OCI-LY7 (cell line): ENCODE measurements around the gene CD52. TPM values are rescaled to one million over a fixed set of nuclear protein-coding genes. Genes with fewer than 3 reads are reported as not detected.

Source experiments
- BruUV-seq: library from RNA; stranded (reverse); fragments of 400-500 nt; replicated peaks from 2 replicates; lab custom pipeline; 2021; lab: Mats Ljungman, UMichigan
- CTCF ChIA-PET: fragments of 300-600 bp; sonication (Branson Sonifier 250); formaldehyde crosslinking; loops from one replicate; lab custom pipeline; 2022; ENCODE audit warnings: antibody characterized with exemption; ENCODE audit not compliant: unreplicated experiment; lab: Charles Lee
- POLR2A ChIA-PET: fragments of 300-600 bp; sonication (Branson Sonifier 250); formaldehyde crosslinking; loops from one replicate; lab custom pipeline; 2022; ENCODE audit warnings: antibody characterized with exemption; lab: Charles Lee
- DNase-seq: peaks from one replicate; pipeline ENCODE4 v3.0.0-alpha.2; 2015; ENCODE audit warnings: low spot score
- H2AFZ ChIP-seq: fragments of 200-600 bp; sonication (generic), shearing (Covaris generic); 2 replicates; pipeline ENCODE4 v1.6.1; 2014; ENCODE audit warnings: mild to moderate bottlenecking, antibody characterized with exemption, low read length, moderate library complexity
- H3K27ac ChIP-seq: fragments of 200-600 bp; sonication (generic); 2 replicates; pipeline ENCODE4 v1.5.1; 2014; ENCODE audit warnings: mixed run types, low read depth, mild to moderate bottlenecking, moderate library complexity, low read length, inconsistent platforms; ENCODE audit not compliant: poor library complexity, severe bottlenecking
- H3K36me3 ChIP-seq: fragments of 200-600 bp; sonication (generic); 2 replicates; pipeline ENCODE4 v1.6.1; 2014; ENCODE audit warnings: mild to moderate bottlenecking, antibody characterized with exemption, low read length, moderate library complexity, mixed read lengths; ENCODE audit not compliant: insufficient read depth
- H3K4me1 ChIP-seq: fragments of 200-600 bp; sonication (generic); 2 replicates; pipeline ENCODE4 v1.5.1; 2014; ENCODE audit warnings: mild to moderate bottlenecking, low read length; ENCODE audit not compliant: insufficient read depth, poor library complexity, severe bottlenecking
- H3K4me2 ChIP-seq: fragments of 200-600 bp; sonication (generic); 2 replicates; pipeline ENCODE4 v1.6.1; 2014; ENCODE audit warnings: mild to moderate bottlenecking, low read length
- H3K4me3 ChIP-seq: fragments of 200-600 bp; sonication (generic); 2 replicates; pipeline ENCODE4 v1.5.1; 2014; ENCODE audit warnings: mild to moderate bottlenecking, low read depth, low read length; ENCODE audit not compliant: poor library complexity, severe bottlenecking
- H3K79me2 ChIP-seq: fragments of 200-600 bp; sonication (generic); 2 replicates; pipeline ENCODE4 v1.6.1; 2016; ENCODE audit warnings: low read depth, mild to moderate bottlenecking, low read length, moderate library complexity, mixed read lengths; ENCODE audit not compliant: insufficient read depth
- H3K9me2 ChIP-seq: fragments of 200-600 bp; sonication (generic); 2 replicates; pipeline ENCODE4 v1.6.1; 2016; ENCODE audit warnings: mild to moderate bottlenecking, low read length, mixed read lengths; ENCODE audit not compliant: insufficient read depth
- H3K9me3 ChIP-seq: fragments of 200-600 bp; sonication (generic); 2 replicates; pipeline ENCODE4 v1.6.1; 2014; ENCODE audit warnings: mild to moderate bottlenecking, mixed run types, low read length, mixed read lengths
- H4K20me1 ChIP-seq: fragments of 200-600 bp; sonication (generic); 2 replicates; pipeline ENCODE4 v1.6.1; 2014; ENCODE audit warnings: mild to moderate bottlenecking, antibody characterized with exemption, low read length, moderate library complexity, mixed read lengths; ENCODE audit not compliant: insufficient read depth
- CTCF ChIP-seq: fragments of 200-600 bp; sonication (generic); conservative IDR thresholded peaks from 2 replicates; pipeline ENCODE4 v1.5.1; 2014; ENCODE audit warnings: mild to moderate bottlenecking, antibody characterized with exemption, low read length, moderate library complexity, mixed read lengths
- EZH2phosphoT487 ChIP-seq: fragments of 200-600 bp; sonication (generic); IDR thresholded peaks from 2 replicates; pipeline ENCODE4 v1.6.1; 2018; ENCODE audit warnings: low read depth, borderline replicate concordance, mild to moderate bottlenecking, mixed run types, antibody characterized with exemption, low read length, moderate library complexity, mixed read lengths
- intact Hi-C: fragments of 100-400 bp; cut with micrococcal nuclease; formaldehyde crosslinking; loops from one replicate; pipeline ENCODE4 v1.10.0; 2022; ENCODE audit not compliant: unreplicated experiment
- total RNA-seq, 2 experiments: library from RNA; depleted of rRNA in 1 of 2; stranded (reverse); fragments of >200 nt in 1 of 2; shearing (Covaris generic) in 1 of 2; gene quantifications; 2 replicates each; pipeline ENCODE4 v1.2.3, GENCODE V29; 2014 to 2022

CD52 gene
- total RNA-seq, 2 experiments from 2014 or later: 470 to 769 TPM

GRCh38 chr1:26277261-26277661 lies 40.5 kb upstream of the CD52 start:
- no TSS peak for BruUV-seq
- Histone ChIP-seq H3K27ac (no peak overlapping the region), H3K9me3 (no peaks in the 10 kb centered on the region), H3K9me2 (no peaks in the 10 kb centered on the region), H3K4me2 (no peak overlapping the region), H3K4me1 (peaks cover 30% of the 10 kb centered on the region), H3K4me3 (no peak overlapping the region), H3K79me2 (no peaks in the 10 kb centered on the region), H3K36me3 (peaks cover 81% of the 10 kb centered on the region), H2AFZ (no peak overlapping the region), H4K20me1 (no peaks in the 10 kb centered on the region)
- intact Hi-C loops: no loop called here
- no peak for DNase-seq
- TF ChIP-seq EZH2phosphoT487 (no peak), CTCF (no peak)
- POLR2A ChIA-PET: no interaction called here
- CTCF ChIA-PET: interaction anchor here (1.3 kb wide), 1 partner anchor 12 kb away, joined by 3 read pairs; no protein-coding TSS in a partner anchor

DNA sequence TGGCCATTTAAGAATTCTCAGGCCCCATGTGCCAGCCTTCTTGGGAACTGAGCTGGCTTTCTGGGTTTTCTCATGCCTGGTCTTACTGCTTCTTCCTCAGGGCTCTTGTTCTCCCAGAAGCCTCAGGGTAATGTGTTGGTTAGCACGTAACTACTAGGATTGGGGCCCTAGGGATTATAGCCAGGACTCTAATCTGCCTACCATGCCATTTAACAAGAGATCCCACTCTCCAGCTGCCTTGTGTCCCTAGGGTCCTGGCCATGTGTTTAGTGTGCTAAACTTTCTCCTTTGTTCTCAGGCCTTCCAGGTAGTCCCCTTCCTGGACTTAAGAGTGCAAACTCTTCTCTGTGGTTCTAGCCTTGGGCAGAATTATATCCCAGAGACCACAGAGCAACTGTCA lies 40.0 kb upstream of the CD52 start:
- TF ChIP-seq EZH2phosphoT487 (no peak), CTCF (no peak)
- Histone ChIP-seq H4K20me1 (no peaks in the 10 kb centered on the region), H3K27ac (no peak overlapping the region), H3K4me3 (no peak overlapping the region), H3K4me1 (peaks cover 30% of the 10 kb centered on the region), H2AFZ (no peak overlapping the region), H3K36me3 (peaks cover 83% of the 10 kb centered on the region), H3K9me2 (no peaks in the 10 kb centered on the region), H3K9me3 (no peaks in the 10 kb centered on the region), H3K79me2 (no peaks in the 10 kb centered on the region), H3K4me2 (no peak overlapping the region)
- intact Hi-C loops: no loop called here
- POLR2A ChIA-PET: interaction anchor here (0.6 kb wide), 1 partner anchor 16 kb away, joined by 3 read pairs; no protein-coding TSS in a partner anchor
- DNase-seq: no peak
- CTCF ChIA-PET: interaction anchor here (1.3 kb wide), 1 partner anchor 11 kb away, joined by 3 read pairs; no protein-coding TSS in a partner anchor
- no TSS peak for BruUV-seq

GRCh38 chr1:26278303-26278702 lies 39.5 kb upstream of the CD52 start:
- no peak for DNase-seq
- H3K79me2 ChIP-seq: no peaks in the 10 kb centered on the region
- H3K4me1 ChIP-seq: peaks cover 30% of the 10 kb centered on the region
- CTCF ChIA-PET: no interaction called here
- H3K4me2 ChIP-seq: peak overlapping the region; percentile 94
- H3K4me3 ChIP-seq: no peak overlapping the region
- peaks cover 78% of the 10 kb centered on the region for H3K36me3 ChIP-seq
- no peaks in the 10 kb centered on the region for H4K20me1 ChIP-seq
- TF ChIP-seq EZH2phosphoT487: no peak
- no peak for TF ChIP-seq CTCF
- H3K9me3 ChIP-seq: no peaks in the 10 kb centered on the region
- POLR2A ChIA-PET: no interaction called here
- intact Hi-C loops: no loop called here
- H3K9me2 ChIP-seq: no peaks in the 10 kb centered on the region
- no peak overlapping the region for H2AFZ ChIP-seq
- TSS peak; percentile 21 for BruUV-seq
- H3K27ac ChIP-seq: no peak overlapping the region
